ENCODE data around the gene RHBDF2. TPM values are rescaled to one million over a fixed set of nuclear protein-coding genes. Genes with fewer than 3 reads are reported as not detected.
A peak's percentile ranks its signal among the peaks of the same experiment; 100 is the strongest.
"Not testable (repeated sequence)": the region's sequence is repeated elsewhere in the genome, so short reads cannot be mapped to it uniquely, and the experiment has no call there.

The RHBDF2 gene
- total RNA-seq, 2 donors from 2014 or later, result 91.6 to 153 TPM

DNA sequence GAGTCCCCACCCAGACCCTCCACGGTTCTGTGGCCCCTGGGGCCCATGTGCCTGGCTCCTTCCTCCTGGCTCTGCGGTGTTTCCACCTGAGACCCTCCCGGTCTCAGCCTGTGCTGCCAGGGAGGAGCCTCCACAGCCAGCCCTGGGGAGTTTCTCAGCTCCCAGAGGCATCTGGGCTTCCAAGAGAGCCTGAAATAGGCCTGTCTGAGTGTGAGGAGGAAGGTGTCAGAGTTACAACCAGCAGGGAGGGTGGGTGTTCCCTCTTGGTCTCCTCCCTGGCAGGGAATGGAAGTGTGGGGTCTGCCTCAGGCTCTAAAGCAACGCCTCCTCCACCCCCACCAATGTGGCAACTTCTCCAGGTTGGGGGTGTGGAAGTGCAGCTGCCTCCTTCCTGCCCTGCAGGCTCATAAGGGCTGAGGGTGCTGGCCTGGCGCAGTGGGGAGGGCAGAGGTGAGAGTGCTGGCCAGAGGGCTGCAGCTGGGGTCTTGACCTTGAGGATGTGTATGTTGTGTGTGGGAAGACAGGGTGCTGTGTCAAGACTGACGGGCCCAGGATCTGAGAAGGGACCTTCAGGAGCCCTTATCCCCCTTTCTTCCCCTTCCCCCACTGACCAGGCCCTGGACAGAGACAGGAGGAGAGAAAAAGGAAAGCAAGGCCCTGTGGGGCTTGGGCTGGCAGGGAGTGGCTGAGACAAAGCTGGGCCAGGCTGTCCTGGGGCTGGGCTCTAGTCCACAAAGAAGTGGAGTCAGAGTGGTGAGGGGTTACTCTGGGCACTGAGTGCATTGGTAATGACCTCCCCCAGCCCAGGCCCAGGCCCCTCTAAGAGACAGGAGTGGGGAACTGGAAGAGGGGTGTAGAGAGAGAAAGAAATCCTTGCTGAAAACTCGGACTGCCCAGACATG, 33.9 kb upstream of the RHBDF2 start:
- DNase-seq (ENCODE audit: low spot score) (no peak), ATAC-seq (ENCODE audit: insufficient number of reproducible peaks, low FRiP score, low read depth) (no peak)
- H3K9me3 ChIP-seq, result no peaks in the 10 kb centered on the region
- H3K27ac ChIP-seq, result no peak overlapping the region
- peaks cover 5% of the 10 kb centered on the region for H3K27me3 ChIP-seq (replicated peaks; ENCODE audit: insufficient read depth)
- H3K4me3 ChIP-seq, result no peak overlapping the region
- TF ChIP-seq, protein P1, sequence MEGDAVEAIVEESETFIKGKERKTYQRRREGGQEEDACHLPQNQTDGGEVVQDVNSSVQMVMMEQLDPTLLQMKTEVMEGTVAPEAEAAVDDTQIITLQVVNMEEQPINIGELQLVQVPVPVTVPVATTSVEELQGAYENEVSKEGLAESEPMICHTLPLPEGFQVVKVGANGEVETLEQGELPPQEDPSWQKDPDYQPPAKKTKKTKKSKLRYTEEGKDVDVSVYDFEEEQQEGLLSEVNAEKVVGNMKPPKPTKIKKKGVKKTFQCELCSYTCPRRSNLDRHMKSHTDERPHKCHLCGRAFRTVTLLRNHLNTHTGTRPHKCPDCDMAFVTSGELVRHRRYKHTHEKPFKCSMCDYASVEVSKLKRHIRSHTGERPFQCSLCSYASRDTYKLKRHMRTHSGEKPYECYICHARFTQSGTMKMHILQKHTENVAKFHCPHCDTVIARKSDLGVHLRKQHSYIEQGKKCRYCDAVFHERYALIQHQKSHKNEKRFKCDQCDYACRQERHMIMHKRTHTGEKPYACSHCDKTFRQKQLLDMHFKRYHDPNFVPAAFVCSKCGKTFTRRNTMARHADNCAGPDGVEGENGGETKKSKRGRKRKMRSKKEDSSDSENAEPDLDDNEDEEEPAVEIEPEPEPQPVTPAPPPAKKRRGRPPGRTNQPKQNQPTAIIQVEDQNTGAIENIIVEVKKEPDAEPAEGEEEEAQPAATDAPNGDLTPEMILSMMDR (IDR thresholded peaks at IDR 0.05), result no peak
- no peaks in the 10 kb centered on the region for H3K36me3 ChIP-seq
- peaks cover 11 to 28% of the 10 kb centered on the region in 2 donors for H3K4me1 ChIP-seq (ENCODE audit: control insufficient read depth in 1 of 2, low read depth in 2 of 2)

DNA sequence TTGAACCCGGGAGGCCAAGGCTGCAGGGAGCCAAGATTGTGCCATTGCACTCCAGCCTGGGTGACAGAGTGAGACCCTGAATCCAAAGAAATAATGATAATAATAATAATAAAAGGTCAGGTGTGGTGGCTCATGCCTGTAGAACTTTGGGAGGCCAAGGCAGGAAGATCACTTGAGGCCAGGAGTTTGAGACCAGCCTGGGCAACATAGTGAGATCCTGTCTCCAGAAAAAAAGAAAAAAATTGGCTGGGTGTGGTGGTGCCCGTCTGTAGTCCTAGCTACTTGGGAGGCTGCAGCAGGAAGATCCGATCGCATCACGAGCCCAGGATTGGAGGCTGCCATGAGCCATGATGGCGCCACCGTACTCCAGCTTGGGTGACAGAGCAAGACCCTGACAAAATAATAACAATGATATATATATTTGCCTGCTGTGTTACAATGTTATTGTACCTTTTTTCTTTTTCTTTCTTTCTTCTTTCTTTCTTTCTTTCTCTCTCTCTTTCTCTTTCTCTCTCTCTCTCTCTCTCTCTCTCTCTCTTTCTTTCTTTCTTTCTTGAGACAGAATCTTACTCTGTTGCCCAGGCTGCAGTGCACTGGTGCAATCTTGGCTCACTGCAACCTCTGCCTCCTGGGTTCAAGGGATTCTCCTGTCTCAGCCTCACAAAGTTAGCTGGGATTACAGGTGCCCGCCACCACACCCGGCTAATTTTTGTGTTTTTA, 32.6 kb upstream of the RHBDF2 start:
- not testable (repeated sequence) for H3K27ac ChIP-seq; H3K27me3 ChIP-seq (replicated peaks; ENCODE audit: insufficient read depth); H3K4me3 ChIP-seq; DNase-seq (ENCODE audit: low spot score); H3K36me3 ChIP-seq; ATAC-seq (ENCODE audit: insufficient number of reproducible peaks, low FRiP score, low read depth); H3K9me3 ChIP-seq
- peaks cover 23 to 40% of the 10 kb centered on the region in 2 donors for H3K4me1 ChIP-seq (ENCODE audit: control insufficient read depth in 1 of 2, low read depth in 2 of 2)

DNA sequence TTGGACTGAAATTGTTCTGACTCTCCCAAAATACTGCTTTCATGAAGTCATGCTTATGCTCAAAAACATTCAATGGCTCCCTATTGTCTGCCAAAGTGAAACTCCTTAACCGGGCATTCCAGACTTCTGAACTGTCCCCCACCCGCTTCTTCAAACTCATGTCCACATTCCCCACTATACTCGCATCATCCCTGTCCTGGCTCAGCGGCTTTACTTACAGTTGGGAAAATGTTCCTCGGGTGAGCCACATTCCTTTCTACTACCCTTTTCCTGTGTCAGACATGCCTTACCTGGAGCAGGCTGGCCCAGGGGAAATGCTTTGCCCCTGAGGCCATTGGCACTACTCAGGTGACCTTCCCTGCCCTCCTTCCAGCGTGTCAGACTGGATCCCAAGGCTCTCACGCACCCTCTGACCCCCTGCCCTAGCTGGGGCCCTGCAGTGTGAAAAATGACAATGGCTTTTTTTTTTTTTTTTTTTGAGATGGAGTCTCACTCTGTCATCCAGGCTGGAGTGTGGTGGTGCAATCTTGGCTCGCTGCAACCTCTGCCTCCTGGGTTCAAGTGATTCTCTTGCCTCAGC, 30.9 kb upstream of the RHBDF2 start:
- H3K4me3 ChIP-seq, result no peak overlapping the region
- TF ChIP-seq, protein P1 (IDR thresholded peaks at IDR 0.05), result no peak

DNA sequence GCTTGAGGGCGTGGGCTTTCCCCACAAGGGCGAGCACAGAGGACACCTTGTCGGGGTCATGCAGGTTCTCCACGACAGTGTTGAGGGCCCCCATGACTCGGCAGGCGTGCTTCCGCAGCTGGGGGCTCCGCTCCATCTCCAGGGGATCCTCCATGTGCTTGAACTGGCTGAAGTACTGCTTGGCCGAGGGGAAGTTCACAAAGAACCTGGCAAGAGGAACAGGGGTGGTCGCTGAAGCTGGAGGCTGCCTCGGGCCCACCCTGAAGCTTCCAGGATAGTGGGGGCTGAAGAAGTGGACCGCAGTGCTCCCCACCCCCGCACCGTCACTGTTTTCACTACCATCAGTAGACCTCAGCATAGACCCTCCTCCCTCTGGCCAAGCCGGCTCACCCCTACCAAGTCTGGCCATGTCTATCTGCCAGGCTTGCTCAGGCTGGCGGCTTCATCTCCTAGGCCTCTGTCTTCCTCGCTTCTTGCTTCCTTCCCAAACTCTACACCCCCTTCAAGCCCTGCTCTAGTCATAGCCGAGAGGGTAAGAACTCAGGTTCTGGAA, 30.3 kb upstream of the RHBDF2 start:
- Histone ChIP-seq H3K4me3 (no peak overlapping the region), H3K4me1 (ENCODE audit: control insufficient read depth in 1 of 2, low read depth in 2 of 2) (peaks cover 35 to 40% of the 10 kb centered on the region in 2 donors), H3K27me3 (replicated peaks; ENCODE audit: insufficient read depth) (no peaks in the 10 kb centered on the region), H3K9me3 (no peaks in the 10 kb centered on the region), H3K36me3 (no peaks in the 10 kb centered on the region), H3K27ac (peak overlapping the region in 1 of 2 donors; percentile 92)
- no peak for DNase-seq (ENCODE audit: low spot score)
- TF ChIP-seq, protein P1 (IDR thresholded peaks at IDR 0.05), result no peak
- ATAC-seq (ENCODE audit: insufficient number of reproducible peaks, low FRiP score, low read depth), result no peak

More for the DNA sequence above, 30.9 kb upstream of the RHBDF2 start:
- Histone ChIP-seq H3K4me1 (ENCODE audit: control insufficient read depth in 1 of 2, low read depth in 2 of 2) (peaks cover 32 to 44% of the 10 kb centered on the region in 2 donors), H3K36me3 (no peaks in the 10 kb centered on the region), H3K27ac (no peak overlapping the region), H3K9me3 (no peaks in the 10 kb centered on the region), H3K27me3 (replicated peaks; ENCODE audit: insufficient read depth) (no peaks in the 10 kb centered on the region)
- DNase-seq (ENCODE audit: low spot score) (no peak), ATAC-seq (ENCODE audit: insufficient number of reproducible peaks, low FRiP score, low read depth) (no peak)

DNA sequence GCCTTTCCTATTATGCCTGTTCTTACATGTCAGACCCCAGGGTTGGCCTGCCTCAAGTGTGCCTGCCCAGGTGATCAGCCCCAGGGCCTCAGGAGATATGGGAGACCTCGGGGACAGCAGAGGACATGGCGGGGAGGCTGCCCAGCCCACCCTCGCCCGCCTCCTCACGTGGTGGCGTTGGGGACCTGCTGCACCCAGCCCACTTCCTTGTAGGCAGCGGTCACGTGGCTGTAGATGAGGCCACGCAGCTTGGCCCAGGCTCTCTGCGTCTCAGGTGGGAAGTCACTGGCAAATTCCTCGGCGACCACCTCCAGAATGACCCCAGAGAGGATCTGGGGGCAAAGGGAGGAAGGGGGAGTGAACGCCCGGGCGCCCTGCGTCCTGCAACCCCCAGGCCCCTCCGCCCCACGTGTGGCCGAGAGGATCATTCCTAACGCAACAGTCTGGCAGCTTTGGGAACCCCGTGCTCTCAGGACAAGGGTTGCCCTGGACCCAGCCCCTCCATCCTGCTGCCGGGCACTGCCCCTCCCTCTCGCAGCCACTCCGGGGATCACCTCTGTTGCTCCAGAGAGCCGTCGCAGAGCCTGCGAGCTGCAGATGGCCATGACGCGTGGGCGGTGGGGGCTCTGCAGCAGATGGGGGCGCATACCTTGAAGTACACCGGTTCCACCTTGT, 29.7 kb upstream of the RHBDF2 start:
- Histone ChIP-seq H3K27me3 (replicated peaks; ENCODE audit: insufficient read depth) (no peaks in the 10 kb centered on the region), H3K4me1 (ENCODE audit: control insufficient read depth in 1 of 2, low read depth in 2 of 2) (peaks cover 35 to 40% of the 10 kb centered on the region in 2 donors), H3K27ac (peak overlapping the region; percentile 86 to 92), H3K36me3 (no peaks in the 10 kb centered on the region), H3K9me3 (no peaks in the 10 kb centered on the region), H3K4me3 (no peak overlapping the region)
- ATAC-seq (ENCODE audit: insufficient number of reproducible peaks, low FRiP score, low read depth), result no peak
- TF ChIP-seq, protein P1 (IDR thresholded peaks at IDR 0.05), result no peak
- no peak for DNase-seq (ENCODE audit: low spot score)

Measured in thoracic aorta (tissue), 2 donors.